Measurements from ENCODE around the gene PGK1.

DNA sequence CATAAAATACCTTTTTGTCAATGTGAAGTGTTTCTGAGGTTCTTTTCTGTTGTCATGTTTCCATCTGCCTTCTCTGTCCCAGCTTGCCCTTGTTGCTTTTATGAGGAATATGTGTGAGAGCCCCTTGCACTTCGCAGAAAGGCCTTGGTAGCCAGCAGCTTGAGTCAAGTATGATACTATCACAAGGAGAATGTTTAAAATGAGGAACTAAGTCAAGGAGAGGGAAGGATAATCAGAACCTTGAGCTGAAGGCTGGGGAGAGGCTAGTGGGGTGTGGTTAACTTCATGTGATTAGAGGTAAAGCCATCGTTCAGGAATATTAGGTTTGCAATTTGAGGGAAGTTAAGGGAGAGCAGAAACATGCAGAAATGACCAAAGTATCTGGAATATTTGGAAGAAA, 12.7 kb downstream of the PGK1 start:
- TF ChIP-seq CTCF (conservative IDR thresholded peaks at IDR 0.05; ENCODE audit: low read depth, low read length) (no peak), EZH2phosphoT487 (IDR thresholded peaks at IDR 0.05; ENCODE audit: borderline replicate concordance, low read length) (no peak), EZH2 (IDR thresholded peaks at IDR 0.05; ENCODE audit: low read length, unreplicated experiment) (no peak)
